Measurements from ENCODE around the gene ZNF414.

DNA sequence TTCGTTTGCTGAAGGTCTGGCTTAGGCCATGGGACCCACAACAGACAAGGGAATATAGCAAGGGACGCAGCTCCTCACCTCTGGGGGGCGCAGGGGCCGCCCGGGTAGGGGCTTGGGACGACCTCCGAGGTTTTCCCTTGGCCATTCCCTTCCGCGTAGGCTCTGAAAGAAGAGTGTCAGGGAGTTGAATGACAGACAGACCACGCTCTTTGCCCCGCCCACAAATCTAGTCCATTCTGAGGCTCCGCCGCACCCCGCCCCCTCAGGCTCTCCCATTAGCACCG lies 11.4 kb upstream of the ZNF414 start:
- TF ChIP-seq, protein P1, sequence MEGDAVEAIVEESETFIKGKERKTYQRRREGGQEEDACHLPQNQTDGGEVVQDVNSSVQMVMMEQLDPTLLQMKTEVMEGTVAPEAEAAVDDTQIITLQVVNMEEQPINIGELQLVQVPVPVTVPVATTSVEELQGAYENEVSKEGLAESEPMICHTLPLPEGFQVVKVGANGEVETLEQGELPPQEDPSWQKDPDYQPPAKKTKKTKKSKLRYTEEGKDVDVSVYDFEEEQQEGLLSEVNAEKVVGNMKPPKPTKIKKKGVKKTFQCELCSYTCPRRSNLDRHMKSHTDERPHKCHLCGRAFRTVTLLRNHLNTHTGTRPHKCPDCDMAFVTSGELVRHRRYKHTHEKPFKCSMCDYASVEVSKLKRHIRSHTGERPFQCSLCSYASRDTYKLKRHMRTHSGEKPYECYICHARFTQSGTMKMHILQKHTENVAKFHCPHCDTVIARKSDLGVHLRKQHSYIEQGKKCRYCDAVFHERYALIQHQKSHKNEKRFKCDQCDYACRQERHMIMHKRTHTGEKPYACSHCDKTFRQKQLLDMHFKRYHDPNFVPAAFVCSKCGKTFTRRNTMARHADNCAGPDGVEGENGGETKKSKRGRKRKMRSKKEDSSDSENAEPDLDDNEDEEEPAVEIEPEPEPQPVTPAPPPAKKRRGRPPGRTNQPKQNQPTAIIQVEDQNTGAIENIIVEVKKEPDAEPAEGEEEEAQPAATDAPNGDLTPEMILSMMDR (optimal IDR thresholded peaks at IDR 0.05 in 1 of 3, IDR thresholded peaks at IDR 0.05 in 1 of 3, conservative IDR thresholded peaks at IDR 0.05 in 1 of 3; ENCODE audit: extremely low read depth in 1 of 3, insufficient read depth in 2 of 3, low read length in 3 of 3) = no peak
- no peak for TF ChIP-seq EZH2 (IDR thresholded peaks at IDR 0.05; ENCODE audit: low read length)
